Uterus (tissue), 2 donors: ENCODE results near the gene TBKBP1.

Experiments
- CTCF ChIP-seq, 4 experiments: fragments of 200-600 bp in 2 of 4; fragments of 450-650 bp in 2 of 4; sonication (generic) in 2 of 4; IDR thresholded peaks; one replicate each; pipeline ENCODE4 v1.5.1; 2016 to 2019; ENCODE audit warnings: antibody characterized with exemption in 4 of 4, mild to moderate bottlenecking in 2 of 4, moderate library complexity in 1 of 4
- POLR2A ChIP-seq, 2 donors: fragments of 450-650 bp; IDR thresholded peaks; one replicate each; pipeline ENCODE4 v1.6.1; 2016; ENCODE audit warnings: antibody characterized with exemption in 2 of 2, mild to moderate bottlenecking in 1 of 2, moderate library complexity in 1 of 2

GRCh38 chr17:47694581-47695428 lies 844 bp downstream of the TBKBP1 start:
- TF ChIP-seq POLR2A (IDR thresholded peaks at IDR 0.05) (peak in 1 of 2 donors; percentile 16), CTCF (IDR thresholded peaks at IDR 0.05) (no peak)
